Measurements from ENCODE around the gene MYOC. TPM values are rescaled to one million over a fixed set of nuclear protein-coding genes. Genes with fewer than 3 reads are reported as not detected.

Gene MYOC
- total and polyA plus RNA-seq, 2 donors (not counting 3 experiments of a cell fraction or from before 2014, with no cell fraction given), result not detected

DNA sequence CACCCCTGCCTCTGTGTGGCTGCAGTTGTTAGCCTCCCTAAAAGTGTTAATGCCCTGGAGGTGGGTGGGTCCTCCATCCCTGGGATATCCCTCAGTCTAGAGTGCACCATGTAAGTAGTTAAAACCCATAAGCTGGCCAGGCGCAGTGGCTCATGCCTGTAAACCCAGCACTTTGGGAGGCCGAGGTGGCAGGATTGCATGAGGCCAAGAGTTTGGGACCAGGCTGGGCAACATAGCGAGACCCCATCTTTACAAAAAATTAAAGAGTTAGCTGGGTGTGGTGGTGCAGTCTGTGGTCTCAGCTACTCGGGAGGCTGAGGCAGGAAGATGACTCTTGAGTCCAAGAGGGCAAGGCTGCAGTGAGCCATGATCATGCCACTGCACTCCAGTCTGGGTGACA, 10.3 kb downstream of the MYOC start:
- FAIRE-seq (no peak), DNase-seq (ENCODE audit: low read depth, low spot score) (no peak)
- no peak overlapping the region for H3K27ac ChIP-seq (ENCODE audit: insufficient read depth, low read depth, low read length)
- no peaks in the 10 kb centered on the region for H3K9me1 ChIP-seq (replicated peaks; ENCODE audit: control insufficient read depth, extremely low read depth, insufficient read depth, low read length)
- no peaks in the 10 kb centered on the region for H4K20me1 ChIP-seq (replicated peaks; ENCODE audit: control insufficient read depth, extremely low read depth, insufficient read depth, low read length)
- ChIA-PET POLR2A (no interaction called here), CTCF (interaction anchor here (0.8 to 6.9 kb wide), 4 partner anchors 13 to 342 kb away, joined by 3 to 200 read pairs (median 97); no protein-coding TSS in a partner anchor)
- no peaks in the 10 kb centered on the region for H3K9me3 ChIP-seq (replicated peaks; ENCODE audit: control insufficient read depth, insufficient read depth, low read length)
- no peak overlapping the region for H3K4me3 ChIP-seq (replicated peaks in 1 of 3; ENCODE audit: insufficient read depth in 1 of 3, low read depth in 1 of 3, low read length in 3 of 3)
- peaks cover 0 to 2% of the 10 kb centered on the region in 2 experiments for H3K27me3 ChIP-seq (ENCODE audit: control insufficient read depth in 2 of 2, insufficient read depth in 2 of 2, low read length in 2 of 2)
- no TSS peak for BruUV-seq (replicated peaks)
- H3K36me3 ChIP-seq (ENCODE audit: control insufficient read depth in 2 of 2, extremely low read depth in 1 of 2, insufficient read depth in 2 of 2, low read length in 2 of 2), result no peaks in the 10 kb centered on the region
- intact Hi-C loops (cut with micrococcal nuclease) (no loop called here), dilution Hi-C loops (cut with MboI; ENCODE audit: extremely low pct_ligation_motif_present, low sequenced_read_pairs) (loop anchor here (25.0 kb wide), 1 partner anchor 345 kb away; no protein-coding TSS in a partner anchor)
- H3K79me2 ChIP-seq (ENCODE audit: control insufficient read depth, insufficient read depth, low read length), result no peaks in the 10 kb centered on the region
- no peak overlapping the region for H3K9ac ChIP-seq (replicated peaks; ENCODE audit: extremely low read depth, insufficient read depth, low read length)
- no peak overlapping the region for H3K4me2 ChIP-seq (ENCODE audit: insufficient read depth, low read length)
- no peaks in the 10 kb centered on the region for H3K4me1 ChIP-seq (ENCODE audit: control insufficient read depth, extremely low read depth, insufficient read depth, low read length)
- no peak for TF ChIP-seq EZH2 (IDR thresholded peaks at IDR 0.05; ENCODE audit: borderline replicate concordance, low read depth, low read length, severe bottlenecking)
- TF ChIP-seq GATA2 (IDR thresholded peaks at IDR 0.05; ENCODE audit: insufficient read depth, insufficient read length, low read depth, low read length), result no peak
- TF ChIP-seq, protein P1, sequence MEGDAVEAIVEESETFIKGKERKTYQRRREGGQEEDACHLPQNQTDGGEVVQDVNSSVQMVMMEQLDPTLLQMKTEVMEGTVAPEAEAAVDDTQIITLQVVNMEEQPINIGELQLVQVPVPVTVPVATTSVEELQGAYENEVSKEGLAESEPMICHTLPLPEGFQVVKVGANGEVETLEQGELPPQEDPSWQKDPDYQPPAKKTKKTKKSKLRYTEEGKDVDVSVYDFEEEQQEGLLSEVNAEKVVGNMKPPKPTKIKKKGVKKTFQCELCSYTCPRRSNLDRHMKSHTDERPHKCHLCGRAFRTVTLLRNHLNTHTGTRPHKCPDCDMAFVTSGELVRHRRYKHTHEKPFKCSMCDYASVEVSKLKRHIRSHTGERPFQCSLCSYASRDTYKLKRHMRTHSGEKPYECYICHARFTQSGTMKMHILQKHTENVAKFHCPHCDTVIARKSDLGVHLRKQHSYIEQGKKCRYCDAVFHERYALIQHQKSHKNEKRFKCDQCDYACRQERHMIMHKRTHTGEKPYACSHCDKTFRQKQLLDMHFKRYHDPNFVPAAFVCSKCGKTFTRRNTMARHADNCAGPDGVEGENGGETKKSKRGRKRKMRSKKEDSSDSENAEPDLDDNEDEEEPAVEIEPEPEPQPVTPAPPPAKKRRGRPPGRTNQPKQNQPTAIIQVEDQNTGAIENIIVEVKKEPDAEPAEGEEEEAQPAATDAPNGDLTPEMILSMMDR (IDR thresholded peaks at IDR 0.05; ENCODE audit: extremely low read depth in 1 of 2, insufficient read depth in 1 of 2, low read depth in 1 of 2, low read length in 2 of 2), result no peak
- TF ChIP-seq POLR2AphosphoS5 (IDR thresholded peaks at IDR 0.05; ENCODE audit: insufficient read depth, low read depth, low read length), result no peak
- no peak for TF ChIP-seq POLR2A (IDR thresholded peaks at IDR 0.05; ENCODE audit: low read depth, low read length)
- H2AFZ ChIP-seq (ENCODE audit: low read depth, low read length), result no peak overlapping the region
